Stimulated activated CD8-positive, alpha-beta memory T cell treated with anti-CD3 and anti-CD28 coated beads, Interleukin-15, amount 100 ng/mL, for 4 hours (primary cell): ENCODE measurements around the gene RAB36.

Experiments used
- DNase-seq, 2 donors: peaks; one replicate each; pipeline ENCODE4 v3.0.0-alpha.2; 2020; ENCODE audit warnings: low read depth in 2 of 2

The RAB36 gene

GRCh38 chr22:23137905-23138561, 7.2 kb upstream of the RAB36 start:
- peak in 1 of 2 donors; percentile 20 for DNase-seq

- DNase-seq, result no peak
Measured at GRCh38 chr22:23138584-23139435, 6.5 kb upstream of the RAB36 start.

GRCh38 chr22:23140385-23140784, 4.9 kb upstream of the RAB36 start:
- DNase-seq, result no peak

GRCh38 chr22:23142546-23143105, 2.7 kb upstream of the RAB36 start:
- DNase-seq, result no peak

GRCh38 chr22:23143119-23143518, 2.2 kb upstream of the RAB36 start:
- DNase-seq, result no peak

GRCh38 chr22:23144432-23144831, 845 bp upstream of the RAB36 start:
- no peak for DNase-seq

GRCh38 chr22:23145878-23146470, 697 bp downstream of the RAB36 start:
- no peak for DNase-seq

GRCh38 chr22:23146478-23147205, 1.4 kb downstream of the RAB36 start:
- DNase-seq, result no peak

- no peak for DNase-seq
Measured at GRCh38 chr22:23147617-23148387, 2.5 kb downstream of the RAB36 start.

- DNase-seq, result no peak
Measured at GRCh38 chr22:23149743-23150238, 4.5 kb downstream of the RAB36 start.

GRCh38 chr22:23150762-23151161, 5.5 kb downstream of the RAB36 start:
- DNase-seq, result no peak

- no peak for DNase-seq
Measured at GRCh38 chr22:23151827-23152226, 6.5 kb downstream of the RAB36 start.

GRCh38 chr22:23152238-23153114, 7.2 kb downstream of the RAB36 start:
- DNase-seq, result no peak

GRCh38 chr22:23153994-23154393, 8.7 kb downstream of the RAB36 start:
- no peak for DNase-seq

GRCh38 chr22:23154461-23154860, 9.2 kb downstream of the RAB36 start:
- no peak for DNase-seq

- no peak for DNase-seq
Measured at GRCh38 chr22:23155143-23155542, 9.9 kb downstream of the RAB36 start.

- DNase-seq, result no peak
Measured at GRCh38 chr22:23155831-23156230, 10.6 kb downstream of the RAB36 start.

- no peak for DNase-seq
Measured at GRCh38 chr22:23156286-23156685, 11.0 kb downstream of the RAB36 start.

GRCh38 chr22:23157560-23158515, 12.6 kb downstream of the RAB36 start:
- no peak for DNase-seq
